ENCODE data around the gene BEGAIN.

The BEGAIN gene

GRCh38 chr14:100567877-100568163, 19.4 kb downstream of the BEGAIN start:
- no peak for DNase-seq (ENCODE audit: low read depth)

GRCh38 chr14:100567009-100567876, 20.0 kb downstream of the BEGAIN start:
- DNase-seq (ENCODE audit: low read depth): no peak

GRCh38 chr14:100566586-100566985, 20.6 kb downstream of the BEGAIN start:
- no peak for DNase-seq (ENCODE audit: low read depth)

GRCh38 chr14:100566119-100566518, 21.1 kb downstream of the BEGAIN start:
- DNase-seq (ENCODE audit: low read depth): no peak

DNA sequence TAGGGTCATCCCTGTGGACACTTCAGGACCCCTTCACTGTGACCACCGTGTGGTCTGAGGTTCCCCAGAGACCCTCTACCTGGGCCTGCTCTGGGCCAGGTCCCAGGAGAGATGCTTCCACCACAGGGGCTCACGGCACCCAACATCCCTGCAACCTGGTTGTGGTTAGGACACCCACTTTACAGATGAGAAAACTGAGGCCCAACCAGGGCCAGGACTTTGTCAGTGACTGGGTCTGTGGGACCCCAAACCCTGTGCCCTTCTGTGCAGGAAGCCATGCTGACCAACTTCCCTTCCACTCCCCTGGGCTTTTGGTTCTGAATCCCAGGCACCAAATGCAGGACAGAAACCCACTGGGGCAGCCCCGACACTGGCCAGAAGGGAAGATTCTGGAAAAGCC, 21.6 kb downstream of the BEGAIN start:
- DNase-seq (ENCODE audit: low read depth): no peak

DNA sequence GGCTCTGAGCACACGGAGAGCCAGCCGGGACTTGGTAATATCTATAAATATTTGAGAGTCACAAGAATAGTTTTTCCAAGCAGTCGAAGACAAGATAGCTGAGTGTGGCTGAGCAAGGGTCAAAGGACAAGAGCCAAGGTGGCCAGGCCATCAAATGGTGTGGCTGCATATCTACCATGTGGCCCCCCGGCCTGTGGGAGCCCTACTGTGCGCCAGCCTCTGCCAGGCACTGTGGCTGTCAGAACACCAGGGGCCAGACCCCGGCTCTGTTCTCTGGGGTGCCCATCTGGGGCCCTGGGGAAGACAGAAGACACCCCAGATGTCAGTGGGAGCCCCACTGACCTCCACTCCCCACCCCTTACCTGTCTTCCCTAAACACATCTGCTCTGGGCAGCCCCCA, 22.7 kb downstream of the BEGAIN start:
- no peak for DNase-seq (ENCODE audit: low read depth)

GRCh38 chr14:100562751-100563150, 24.5 kb downstream of the BEGAIN start:
- no peak for DNase-seq (ENCODE audit: low read depth)

- no peak for DNase-seq (ENCODE audit: low read depth)
Measured at GRCh38 chr14:100561005-100561404, 26.2 kb downstream of the BEGAIN start.

- DNase-seq (ENCODE audit: low read depth): no peak
Measured at GRCh38 chr14:100560471-100560870, 26.7 kb downstream of the BEGAIN start.

- no peak for DNase-seq (ENCODE audit: low read depth)
Measured at GRCh38 chr14:100559455-100559854, 27.8 kb downstream of the BEGAIN start.

DNA sequence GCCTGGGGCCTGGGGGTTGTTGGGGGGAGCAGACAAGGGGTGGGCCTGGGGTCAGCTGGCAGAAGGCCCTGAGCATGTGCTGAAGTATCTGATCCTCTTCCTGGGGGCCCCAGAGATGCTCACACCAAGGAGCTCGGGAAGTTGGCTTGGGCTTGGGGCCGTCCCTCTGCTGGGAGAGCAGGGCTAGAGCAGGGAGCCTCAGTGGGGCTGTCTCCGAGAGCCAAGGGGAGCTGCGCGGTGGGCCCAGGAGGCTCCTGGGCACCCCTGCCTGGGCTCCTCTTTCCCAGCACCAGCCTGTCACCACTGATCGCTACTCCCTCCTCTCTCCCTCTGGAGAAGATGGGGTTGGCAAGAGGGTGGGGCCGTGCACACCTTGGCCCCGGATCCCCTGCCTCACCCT, 28.3 kb downstream of the BEGAIN start:
- no peak for DNase-seq (ENCODE audit: low read depth)

GRCh38 chr14:100558226-100558625, 29.0 kb downstream of the BEGAIN start:
- DNase-seq (ENCODE audit: low read depth): no peak

DNA sequence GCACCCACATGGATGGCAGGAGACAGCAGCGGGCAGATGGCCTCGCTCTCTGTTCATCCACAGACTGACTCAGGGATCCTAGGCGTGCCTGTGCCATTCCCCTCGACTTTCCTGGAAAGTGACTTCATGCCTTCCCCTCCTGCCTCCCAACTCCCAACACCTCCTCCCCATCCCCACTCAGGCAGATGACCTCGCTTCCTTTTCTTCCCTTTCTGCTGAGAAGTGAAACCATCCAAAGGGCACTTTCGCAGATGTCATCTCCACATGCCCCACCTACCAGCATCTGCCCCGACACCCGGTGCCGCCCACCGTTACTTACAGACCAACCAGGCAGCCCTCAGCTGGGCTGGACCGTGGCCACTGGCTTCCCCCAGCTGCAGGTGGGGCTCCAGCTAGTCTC, 29.6 kb downstream of the BEGAIN start:
- DNase-seq (ENCODE audit: low read depth): no peak

- no peak for DNase-seq (ENCODE audit: low read depth)
Measured at GRCh38 chr14:100556936-100557505, 30.2 kb downstream of the BEGAIN start.

- DNase-seq (ENCODE audit: low read depth): no peak
Measured at GRCh38 chr14:100556140-100556475, 31.1 kb downstream of the BEGAIN start.

- no peak for DNase-seq (ENCODE audit: low read depth)
Measured at GRCh38 chr14:100555436-100556139, 31.6 kb downstream of the BEGAIN start.

- no peak for DNase-seq (ENCODE audit: low read depth)
Measured at GRCh38 chr14:100554696-100555320, 32.4 kb downstream of the BEGAIN start.

DNA sequence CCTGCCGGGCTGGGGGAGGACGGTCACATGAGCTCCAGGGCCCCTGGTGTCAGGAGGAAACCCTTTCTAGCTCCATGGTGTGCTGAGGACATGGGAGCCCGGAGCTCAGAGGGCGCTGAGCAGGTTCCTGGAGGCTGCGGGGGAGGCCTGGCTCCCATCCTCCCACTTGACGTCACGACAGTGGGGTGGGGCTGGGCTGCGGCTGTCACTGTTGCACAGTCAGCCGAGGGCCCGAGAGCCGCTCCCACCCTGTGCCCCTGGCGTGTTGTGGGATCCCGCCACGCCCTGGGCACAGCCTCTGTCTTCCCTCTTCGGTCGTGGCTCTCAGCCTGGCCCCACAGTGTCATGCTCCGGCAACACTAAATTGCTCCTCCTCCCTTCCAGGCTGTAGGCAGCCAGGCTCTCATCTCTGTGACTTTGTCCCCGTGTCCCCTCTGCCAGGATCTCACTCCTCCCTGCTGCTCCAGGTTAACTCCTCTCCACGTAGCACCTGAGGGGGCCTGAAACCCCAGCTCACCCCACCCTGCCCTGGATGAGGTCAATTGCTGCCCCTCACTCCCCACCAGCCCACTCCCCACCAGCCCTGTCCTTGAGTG, 33.0 kb downstream of the BEGAIN start:
- DNase-seq (ENCODE audit: low read depth): no peak

DNA sequence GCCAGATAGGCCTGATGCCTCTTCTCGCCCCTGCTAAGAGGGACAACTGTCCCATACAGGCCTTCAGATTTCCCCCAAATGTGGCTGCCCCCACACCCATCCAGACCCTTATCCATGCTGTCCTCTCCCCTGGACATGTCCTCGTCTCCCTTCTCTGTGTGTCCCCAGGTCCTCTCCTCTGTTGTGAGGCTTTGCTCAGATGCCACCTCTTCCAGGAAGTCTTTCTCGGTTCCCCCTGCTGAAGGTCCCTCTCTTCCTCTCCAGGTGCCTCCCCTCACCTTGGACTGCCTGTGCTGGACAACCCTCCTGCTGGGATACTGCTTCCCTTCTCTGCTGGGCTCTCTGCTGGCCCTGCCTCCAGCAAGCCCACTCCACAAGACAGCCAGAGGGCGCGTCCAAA, 33.7 kb downstream of the BEGAIN start:
- no peak for DNase-seq (ENCODE audit: low read depth)

- no peak for DNase-seq (ENCODE audit: low read depth)
Measured at GRCh38 chr14:100552524-100553125, 34.6 kb downstream of the BEGAIN start.

- DNase-seq (ENCODE audit: low read depth): no peak
Measured at GRCh38 chr14:100551056-100551455, 36.2 kb downstream of the BEGAIN start.
